SJCRH30 (cell line): ENCODE measurements around the gene MEGF11. TPM values are rescaled to one million over a fixed set of nuclear protein-coding genes. Genes with fewer than 3 reads are reported as not detected.

Experiments
- DNase-seq, 2 experiments: peaks; one replicate each; pipeline ENCODE4 v3.0.0-alpha.2; 2015 to 2020
- H3K27ac ChIP-seq: fragments of 250-450 bp; sonication (Bioruptor Pico); 2 replicates; pipeline ENCODE4 v1.5.1; 2020; ENCODE audit warnings: mild to moderate bottlenecking, moderate library complexity
- H3K27me3 ChIP-seq: fragments of 250-450 bp; sonication (Bioruptor Pico); 2 replicates; pipeline ENCODE4 v1.5.1; 2020; ENCODE audit warnings: mild to moderate bottlenecking, moderate library complexity
- H3K36me3 ChIP-seq: fragments of 250-450 bp; sonication (Bioruptor Pico); 2 replicates; pipeline ENCODE4 v1.5.1; 2020; ENCODE audit warnings: mild to moderate bottlenecking, moderate library complexity
- H3K4me1 ChIP-seq: fragments of 250-450 bp; sonication (Bioruptor Pico); 2 replicates; pipeline ENCODE4 v1.5.1; 2020; ENCODE audit warnings: mild to moderate bottlenecking, moderate library complexity
- H3K4me3 ChIP-seq: fragments of 250-450 bp; sonication (Bioruptor Pico); 2 replicates; pipeline ENCODE4 v1.5.1; 2020; ENCODE audit warnings: mild to moderate bottlenecking, moderate library complexity
- H3K9me3 ChIP-seq: fragments of 250-450 bp; sonication (Bioruptor Pico); replicated peaks from 2 replicates; pipeline ENCODE4 v1.5.1; 2020; ENCODE audit warnings: mild to moderate bottlenecking, moderate library complexity
- total RNA-seq: library from RNA; depleted of rRNA; stranded (reverse); fragments of >200 nt; shearing (Covaris generic); gene quantifications from 2 replicates; pipeline ENCODE4 v1.2.3, GENCODE V29; 2014

The MEGF11 gene
- total RNA-seq, 1 experiment from 2014 or later, result 8.7 TPM

DNA sequence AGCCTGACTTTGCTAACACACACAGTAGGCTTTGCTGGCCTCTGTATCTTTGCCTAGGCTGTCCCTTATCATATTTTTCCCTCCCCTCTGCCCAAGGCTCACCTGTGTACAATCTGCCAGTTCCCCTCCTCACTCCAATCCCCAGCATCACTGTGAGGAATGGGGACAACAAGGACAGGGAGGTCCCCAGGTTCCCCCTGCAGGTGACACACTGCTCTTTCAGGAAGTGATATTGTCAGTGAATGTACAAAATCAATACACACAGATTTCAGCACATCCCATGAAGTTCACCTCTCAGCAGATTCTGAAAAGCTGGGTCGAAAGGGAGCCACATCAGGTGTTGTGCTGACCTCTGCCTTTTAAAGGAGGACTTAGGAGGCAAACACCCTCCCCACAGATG lies 206.8 kb downstream of the MEGF11 start:
- no peaks in the 10 kb centered on the region for H3K27me3 ChIP-seq
- H3K9me3 ChIP-seq, result no peaks in the 10 kb centered on the region
- H3K4me1 ChIP-seq, result no peaks in the 10 kb centered on the region
- H3K4me3 ChIP-seq, result no peak overlapping the region
- H3K27ac ChIP-seq, result no peak overlapping the region
- H3K36me3 ChIP-seq, result no peaks in the 10 kb centered on the region
- no peak for DNase-seq

- H3K9me3 ChIP-seq, result no peaks in the 10 kb centered on the region
- no peaks in the 10 kb centered on the region for H3K4me1 ChIP-seq
- DNase-seq, result peak in 1 of 2 experiments; percentile 11
- H3K27me3 ChIP-seq, result no peaks in the 10 kb centered on the region
- H3K27ac ChIP-seq, result no peak overlapping the region
- H3K4me3 ChIP-seq, result no peak overlapping the region
- no peaks in the 10 kb centered on the region for H3K36me3 ChIP-seq
Observed at GRCh38 chr15:66046326-66046725, 207.2 kb downstream of the MEGF11 start.

- Histone ChIP-seq H3K27me3 (no peaks in the 10 kb centered on the region), H3K36me3 (no peaks in the 10 kb centered on the region), H3K4me3 (no peak overlapping the region), H3K27ac (no peak overlapping the region), H3K9me3 (no peaks in the 10 kb centered on the region), H3K4me1 (no peaks in the 10 kb centered on the region)
- DNase-seq, result no peak
Observed at GRCh38 chr15:66045542-66045941, 208.0 kb downstream of the MEGF11 start.

- no peak for DNase-seq
- no peaks in the 10 kb centered on the region for H3K36me3 ChIP-seq
- H3K27me3 ChIP-seq, result no peaks in the 10 kb centered on the region
- H3K4me3 ChIP-seq, result no peak overlapping the region
- H3K9me3 ChIP-seq, result no peaks in the 10 kb centered on the region
- no peak overlapping the region for H3K27ac ChIP-seq
- no peaks in the 10 kb centered on the region for H3K4me1 ChIP-seq
Observed at GRCh38 chr15:66044837-66045236, 208.7 kb downstream of the MEGF11 start.

DNA sequence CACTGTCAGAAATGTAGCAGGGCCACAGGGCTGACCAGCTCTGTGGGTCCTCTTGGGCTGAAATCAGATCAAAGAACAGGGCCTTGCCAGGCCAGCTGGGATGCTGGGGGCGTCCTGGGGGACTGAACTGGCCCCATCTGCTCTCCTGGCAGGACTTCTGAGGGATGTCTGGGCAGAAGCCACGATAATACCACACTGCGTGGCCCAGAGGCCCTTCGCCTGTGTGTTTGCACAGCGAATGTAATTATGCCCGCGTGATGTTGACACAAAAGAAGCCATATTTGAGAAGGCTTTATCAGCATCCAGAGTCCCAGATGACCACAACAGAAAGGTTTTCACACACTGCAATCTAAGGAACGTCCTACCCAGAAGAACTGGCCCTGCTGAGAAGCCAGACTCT lies 210.3 kb downstream of the MEGF11 start:
- no peaks in the 10 kb centered on the region for H3K36me3 ChIP-seq
- no peak for DNase-seq
- no peaks in the 10 kb centered on the region for H3K4me1 ChIP-seq
- H3K27ac ChIP-seq, result no peak overlapping the region
- no peaks in the 10 kb centered on the region for H3K27me3 ChIP-seq
- no peak overlapping the region for H3K4me3 ChIP-seq
- H3K9me3 ChIP-seq, result no peaks in the 10 kb centered on the region

- Histone ChIP-seq H3K4me1 (no peaks in the 10 kb centered on the region), H3K27me3 (no peaks in the 10 kb centered on the region), H3K27ac (no peak overlapping the region), H3K9me3 (no peaks in the 10 kb centered on the region), H3K4me3 (no peak overlapping the region), H3K36me3 (no peaks in the 10 kb centered on the region)
- no peak for DNase-seq
Observed at GRCh38 chr15:66042624-66043023, 210.9 kb downstream of the MEGF11 start.

DNA sequence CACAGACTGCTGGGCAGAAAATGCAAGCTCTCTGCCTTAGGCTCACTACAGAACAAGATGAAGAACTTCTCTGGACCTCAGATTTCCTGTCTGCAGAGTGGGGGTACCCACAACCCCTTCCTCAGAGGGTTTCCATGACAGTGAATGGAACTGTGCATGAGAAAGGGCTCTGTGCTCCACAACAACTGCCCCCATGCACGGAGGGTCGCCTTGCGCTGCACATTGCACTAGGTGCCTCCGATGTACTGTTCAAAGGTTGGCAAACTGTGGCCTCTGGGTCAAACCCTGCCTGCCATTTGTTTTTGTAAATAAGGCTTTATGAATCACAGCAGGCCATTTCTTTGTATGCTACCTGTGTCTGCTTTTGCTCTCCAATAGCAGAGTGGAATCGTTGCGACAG lies 212.3 kb downstream of the MEGF11 start:
- no peak overlapping the region for H3K27ac ChIP-seq
- no peak overlapping the region for H3K4me3 ChIP-seq
- DNase-seq, result no peak
- no peaks in the 10 kb centered on the region for H3K9me3 ChIP-seq
- no peaks in the 10 kb centered on the region for H3K27me3 ChIP-seq
- no peaks in the 10 kb centered on the region for H3K36me3 ChIP-seq
- no peaks in the 10 kb centered on the region for H3K4me1 ChIP-seq

- no peaks in the 10 kb centered on the region for H3K27me3 ChIP-seq
Observed at GRCh38 chr15:66040211-66040892, 213.2 kb downstream of the MEGF11 start.

GRCh38 chr15:66039117-66039871 lies 214.3 kb downstream of the MEGF11 start:
- Histone ChIP-seq H3K27ac (no peak overlapping the region), H3K36me3 (no peaks in the 10 kb centered on the region), H3K9me3 (no peaks in the 10 kb centered on the region), H3K4me1 (no peaks in the 10 kb centered on the region), H3K4me3 (no peak overlapping the region), H3K27me3 (no peaks in the 10 kb centered on the region)
- peak; percentile 14 to 20 for DNase-seq

More at GRCh38 chr15:66040211-66040892, 213.2 kb downstream of the MEGF11 start:
- no peaks in the 10 kb centered on the region for H3K36me3 ChIP-seq
- no peak overlapping the region for H3K4me3 ChIP-seq
- no peak overlapping the region for H3K27ac ChIP-seq
- no peaks in the 10 kb centered on the region for H3K4me1 ChIP-seq
- no peaks in the 10 kb centered on the region for H3K9me3 ChIP-seq
- DNase-seq, result no peak

DNA sequence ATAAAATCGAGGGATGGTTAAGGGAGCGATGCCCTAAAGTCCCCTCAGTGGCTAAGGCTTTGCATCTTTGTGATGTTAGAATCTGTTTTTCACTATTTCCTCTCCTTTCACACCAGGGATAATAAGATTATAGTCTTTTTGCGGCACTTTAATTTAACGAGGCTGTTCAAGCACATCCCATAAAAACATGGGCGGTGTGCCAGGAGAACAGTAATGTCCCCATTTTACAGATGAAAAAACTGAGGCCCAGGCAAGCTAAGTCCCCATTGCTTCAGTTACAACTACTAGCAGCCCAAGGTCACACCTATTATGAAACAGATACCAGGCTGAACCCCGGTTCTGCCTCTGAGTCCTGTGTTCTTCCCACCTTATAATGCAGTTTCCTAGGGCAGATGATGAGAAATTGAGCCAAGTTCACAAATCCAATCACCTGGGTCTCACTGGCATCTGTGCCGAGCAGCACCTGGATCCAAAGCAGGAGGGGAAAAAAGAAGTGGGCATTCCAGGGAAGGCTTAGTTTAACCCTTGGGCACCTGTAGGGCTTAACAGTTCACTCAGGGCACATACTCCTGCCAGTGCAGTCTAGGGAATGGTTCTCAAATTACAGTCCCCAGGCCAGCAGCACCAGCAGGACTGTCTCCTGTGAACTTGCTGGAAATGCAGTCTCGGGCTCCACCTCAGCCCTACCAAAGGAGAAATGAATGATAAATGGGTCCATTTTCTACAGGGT lies 215.0 kb downstream of the MEGF11 start:
- H3K9me3 ChIP-seq, result no peaks in the 10 kb centered on the region
- no peaks in the 10 kb centered on the region for H3K27me3 ChIP-seq
- H3K4me3 ChIP-seq, result no peak overlapping the region
- H3K27ac ChIP-seq, result no peak overlapping the region
- no peaks in the 10 kb centered on the region for H3K4me1 ChIP-seq
- DNase-seq, result peak in 1 of 2 experiments; percentile 20
- H3K36me3 ChIP-seq, result no peaks in the 10 kb centered on the region

GRCh38 chr15:66036859-66037258 lies 216.7 kb downstream of the MEGF11 start:
- no peaks in the 10 kb centered on the region for H3K27me3 ChIP-seq

GRCh38 chr15:66035901-66036300 lies 217.6 kb downstream of the MEGF11 start:
- Histone ChIP-seq H3K4me1 (no peaks in the 10 kb centered on the region), H3K9me3 (no peaks in the 10 kb centered on the region), H3K27me3 (no peaks in the 10 kb centered on the region), H3K36me3 (no peaks in the 10 kb centered on the region), H3K27ac (no peak overlapping the region), H3K4me3 (no peak overlapping the region)
- DNase-seq, result no peak

More at GRCh38 chr15:66036859-66037258, 216.7 kb downstream of the MEGF11 start:
- H3K9me3 ChIP-seq, result no peaks in the 10 kb centered on the region
- H3K36me3 ChIP-seq, result no peaks in the 10 kb centered on the region
- no peak for DNase-seq
- no peaks in the 10 kb centered on the region for H3K4me1 ChIP-seq
- H3K4me3 ChIP-seq, result no peak overlapping the region
- no peak overlapping the region for H3K27ac ChIP-seq

DNA sequence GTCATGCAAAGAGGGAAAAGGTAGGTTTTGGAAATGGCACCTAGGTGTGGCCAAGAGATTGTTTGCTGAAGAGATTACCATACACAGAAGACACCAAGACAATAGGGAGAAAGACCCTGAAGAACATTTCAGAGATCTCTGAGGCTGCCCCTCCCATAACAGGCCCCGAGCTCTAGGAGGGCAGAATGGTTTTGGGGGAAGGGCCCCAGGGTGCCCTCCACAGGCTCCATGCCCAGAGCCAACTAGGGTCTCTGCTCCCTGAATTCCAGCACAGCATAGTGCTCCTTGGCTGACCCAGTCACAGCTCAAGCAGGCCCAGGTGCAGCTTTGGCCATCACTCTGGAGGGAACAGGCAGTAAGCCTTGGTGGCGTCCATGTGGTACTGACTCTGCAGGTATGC lies 220.4 kb downstream of the MEGF11 start:
- Histone ChIP-seq H3K27ac (no peak overlapping the region), H3K9me3 (no peaks in the 10 kb centered on the region), H3K4me3 (no peak overlapping the region), H3K36me3 (no peaks in the 10 kb centered on the region), H3K4me1 (no peaks in the 10 kb centered on the region), H3K27me3 (no peaks in the 10 kb centered on the region)
- DNase-seq, result no peak

DNA sequence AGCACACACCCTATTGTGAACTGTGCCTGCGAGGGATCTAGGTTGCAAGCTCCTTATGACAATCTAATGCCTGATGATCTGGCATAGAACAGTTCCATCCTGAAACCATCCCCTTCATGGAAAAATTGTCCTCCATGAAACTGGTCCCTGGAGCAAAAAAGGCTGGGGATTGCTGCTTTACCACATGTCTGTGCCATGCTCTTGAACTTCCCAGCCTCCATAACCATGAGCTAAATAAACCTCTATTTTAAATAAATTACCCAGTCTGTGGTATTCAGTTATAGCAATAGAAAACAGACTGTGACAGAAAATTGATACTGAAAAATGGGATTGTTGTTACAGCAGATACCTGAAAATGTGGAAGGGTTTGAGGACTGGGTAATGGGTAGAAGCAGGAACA lies 221.5 kb downstream of the MEGF11 start:
- Histone ChIP-seq H3K9me3 (no peaks in the 10 kb centered on the region), H3K4me3 (no peak overlapping the region), H3K36me3 (no peaks in the 10 kb centered on the region), H3K27ac (no peak overlapping the region), H3K4me1 (no peaks in the 10 kb centered on the region), H3K27me3 (no peaks in the 10 kb centered on the region)
- no peak for DNase-seq

GRCh38 chr15:66030650-66031049 lies 222.9 kb downstream of the MEGF11 start:
- no peaks in the 10 kb centered on the region for H3K36me3 ChIP-seq
- no peak for DNase-seq

More at GRCh38 chr15:66030650-66031049, 222.9 kb downstream of the MEGF11 start:
- H3K9me3 ChIP-seq, result no peaks in the 10 kb centered on the region
- H3K4me1 ChIP-seq, result no peaks in the 10 kb centered on the region
- H3K27me3 ChIP-seq, result no peaks in the 10 kb centered on the region
- H3K27ac ChIP-seq, result no peak overlapping the region
- no peak overlapping the region for H3K4me3 ChIP-seq
